Upper lobe of right lung (tissue), 1 donor: ENCODE measurements around the gene SVIL. TPM values are rescaled to one million over a fixed set of nuclear protein-coding genes. Genes with fewer than 3 reads are reported as not detected.

Experiments
- ATAC-seq: fragments of 200-7000 bp; cut with Tn5 transposase; one replicate; pipeline ENCODE4 v1.9.1; 2020; ENCODE audit warnings: mild to moderate bottlenecking, moderate library complexity
- DNase-seq: peaks from one replicate; pipeline ENCODE4 v3.0.0-alpha.2; 2020
- H3K27ac ChIP-seq: fragments of 200-600 bp; one replicate; pipeline ENCODE4 v1.8.0; 2022
- H3K27me3 ChIP-seq: fragments of 200-600 bp; one replicate; pipeline ENCODE4 v1.8.0; 2022; ENCODE audit warnings: mild to moderate bottlenecking
- H3K36me3 ChIP-seq: fragments of 200-600 bp; one replicate; pipeline ENCODE4 v1.8.0; 2022
- H3K4me1 ChIP-seq: fragments of 200-600 bp; one replicate; pipeline ENCODE4 v1.8.0; 2022
- H3K4me3 ChIP-seq: fragments of 200-600 bp; one replicate; pipeline ENCODE4 v1.8.0; 2022; ENCODE audit warnings: mild to moderate bottlenecking
- H3K9me3 ChIP-seq: fragments of 200-600 bp; one replicate; pipeline ENCODE4 v1.8.0; 2022
- intact Hi-C: fragments of 100-400 bp; cut with DNase I; formaldehyde crosslinking; loops from one replicate; pipeline ENCODE4 v1.11.0; 2022
- total RNA-seq: library from RNA; stranded (reverse); fragmentation: NEBNext Ultra II Directional; extraction: Animal tissue kit (Norgen Biotek cat#: 25700); gene quantifications from one replicate; pipeline ENCODE4 v1.2.1, GENCODE V29; 2021
- TF ChIP-seq, protein P1 (sequence below): fragments of 200-600 bp; IDR thresholded peaks from one replicate; pipeline ENCODE4 v1.8.0; 2022; ENCODE audit warnings: antibody characterized with exemption
- donor health status: DM: no; HTN: yes; CAD: no; lungs with severe emphysema.

Gene SVIL
- total RNA-seq, 1 donor from 2014 or later: 106 TPM

- no peaks in the 10 kb centered on the region for H3K27me3 ChIP-seq
- H3K9me3 ChIP-seq: peaks cover 9% of the 10 kb centered on the region
- H3K4me3 ChIP-seq: no peak overlapping the region
- H3K4me1 ChIP-seq: no peaks in the 10 kb centered on the region
- DNase-seq (no peak), ATAC-seq (no peak)
- H3K36me3 ChIP-seq: no peaks in the 10 kb centered on the region
- TF ChIP-seq, protein P1, sequence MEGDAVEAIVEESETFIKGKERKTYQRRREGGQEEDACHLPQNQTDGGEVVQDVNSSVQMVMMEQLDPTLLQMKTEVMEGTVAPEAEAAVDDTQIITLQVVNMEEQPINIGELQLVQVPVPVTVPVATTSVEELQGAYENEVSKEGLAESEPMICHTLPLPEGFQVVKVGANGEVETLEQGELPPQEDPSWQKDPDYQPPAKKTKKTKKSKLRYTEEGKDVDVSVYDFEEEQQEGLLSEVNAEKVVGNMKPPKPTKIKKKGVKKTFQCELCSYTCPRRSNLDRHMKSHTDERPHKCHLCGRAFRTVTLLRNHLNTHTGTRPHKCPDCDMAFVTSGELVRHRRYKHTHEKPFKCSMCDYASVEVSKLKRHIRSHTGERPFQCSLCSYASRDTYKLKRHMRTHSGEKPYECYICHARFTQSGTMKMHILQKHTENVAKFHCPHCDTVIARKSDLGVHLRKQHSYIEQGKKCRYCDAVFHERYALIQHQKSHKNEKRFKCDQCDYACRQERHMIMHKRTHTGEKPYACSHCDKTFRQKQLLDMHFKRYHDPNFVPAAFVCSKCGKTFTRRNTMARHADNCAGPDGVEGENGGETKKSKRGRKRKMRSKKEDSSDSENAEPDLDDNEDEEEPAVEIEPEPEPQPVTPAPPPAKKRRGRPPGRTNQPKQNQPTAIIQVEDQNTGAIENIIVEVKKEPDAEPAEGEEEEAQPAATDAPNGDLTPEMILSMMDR: no peak
- intact Hi-C loops: no loop called here
- H3K27ac ChIP-seq: no peak overlapping the region
These were observed 196.5 kb downstream of the SVIL start for GRCh38 chr10:29438271-29438670.

- H3K36me3 ChIP-seq: no peaks in the 10 kb centered on the region
- DNase-seq (no peak), ATAC-seq (no peak)
- intact Hi-C loops: no loop called here
- TF ChIP-seq, protein P1: no peak
- no peak overlapping the region for H3K27ac ChIP-seq
- H3K9me3 ChIP-seq: peaks cover 9% of the 10 kb centered on the region
- H3K4me1 ChIP-seq: no peaks in the 10 kb centered on the region
- no peaks in the 10 kb centered on the region for H3K27me3 ChIP-seq
- no peak overlapping the region for H3K4me3 ChIP-seq
These were observed 196.9 kb downstream of the SVIL start for GRCh38 chr10:29437871-29438270.

- H3K4me3 ChIP-seq: no peak overlapping the region
- H3K9me3 ChIP-seq: peaks cover 9% of the 10 kb centered on the region
- H3K27me3 ChIP-seq: no peaks in the 10 kb centered on the region
- ATAC-seq: no peak
- TF ChIP-seq, protein P1: no peak
- H3K36me3 ChIP-seq: no peaks in the 10 kb centered on the region
- no peak for DNase-seq
- no peaks in the 10 kb centered on the region for H3K4me1 ChIP-seq
- H3K27ac ChIP-seq: no peak overlapping the region
- intact Hi-C loops: no loop called here
These were observed 198.8 kb downstream of the SVIL start for GRCh38 chr10:29435809-29436501.

- no peak overlapping the region for H3K27ac ChIP-seq
- ATAC-seq: no peak
- TF ChIP-seq, protein P1: no peak
- no peak for DNase-seq
- no peaks in the 10 kb centered on the region for H3K4me1 ChIP-seq
- H3K9me3 ChIP-seq: peaks cover 8% of the 10 kb centered on the region
- no peaks in the 10 kb centered on the region for H3K27me3 ChIP-seq
- H3K36me3 ChIP-seq: no peaks in the 10 kb centered on the region
- H3K4me3 ChIP-seq: no peak overlapping the region
- intact Hi-C loops: no loop called here
These were observed 200.7 kb downstream of the SVIL start for GRCh38 chr10:29434111-29434510.

DNA sequence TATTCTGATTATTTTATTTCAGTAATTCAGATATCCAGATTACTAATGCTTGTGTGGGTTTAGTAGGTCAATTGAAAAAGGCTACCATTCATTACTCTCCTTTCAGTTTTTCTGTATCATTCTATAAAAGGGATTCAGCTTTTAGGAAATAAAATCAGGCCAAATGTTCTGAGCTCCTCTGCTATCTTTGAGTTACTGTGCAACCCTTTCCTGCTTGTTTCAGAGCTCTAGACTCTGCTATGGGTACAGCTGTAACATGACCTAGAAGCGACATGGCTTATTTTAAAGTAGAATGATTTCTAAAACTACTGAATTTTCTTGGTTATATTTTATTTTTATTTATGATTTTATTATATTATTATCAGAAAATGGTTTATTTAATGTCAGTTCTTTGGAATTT is 203.1 kb downstream of the SVIL start:
- Histone ChIP-seq H3K27ac (no peak overlapping the region), H3K36me3 (peaks cover 4% of the 10 kb centered on the region), H3K27me3 (no peaks in the 10 kb centered on the region), H3K4me3 (no peak overlapping the region), H3K9me3 (no peaks in the 10 kb centered on the region), H3K4me1 (no peaks in the 10 kb centered on the region)
- ATAC-seq (no peak), DNase-seq (no peak)
- TF ChIP-seq, protein P1: no peak
- intact Hi-C loops: no loop called here

GRCh38 chr10:29430101-29430500 is 204.7 kb downstream of the SVIL start:
- H3K36me3 ChIP-seq: peaks cover 4% of the 10 kb centered on the region
- DNase-seq (no peak), ATAC-seq (no peak)
- no peaks in the 10 kb centered on the region for H3K27me3 ChIP-seq
- no peak overlapping the region for H3K27ac ChIP-seq
- TF ChIP-seq, protein P1: no peak
- intact Hi-C loops: no loop called here
- no peak overlapping the region for H3K4me3 ChIP-seq
- H3K9me3 ChIP-seq: no peaks in the 10 kb centered on the region
- no peaks in the 10 kb centered on the region for H3K4me1 ChIP-seq
